ENCODE measurements around the gene FETUB.

The FETUB gene, protein sequence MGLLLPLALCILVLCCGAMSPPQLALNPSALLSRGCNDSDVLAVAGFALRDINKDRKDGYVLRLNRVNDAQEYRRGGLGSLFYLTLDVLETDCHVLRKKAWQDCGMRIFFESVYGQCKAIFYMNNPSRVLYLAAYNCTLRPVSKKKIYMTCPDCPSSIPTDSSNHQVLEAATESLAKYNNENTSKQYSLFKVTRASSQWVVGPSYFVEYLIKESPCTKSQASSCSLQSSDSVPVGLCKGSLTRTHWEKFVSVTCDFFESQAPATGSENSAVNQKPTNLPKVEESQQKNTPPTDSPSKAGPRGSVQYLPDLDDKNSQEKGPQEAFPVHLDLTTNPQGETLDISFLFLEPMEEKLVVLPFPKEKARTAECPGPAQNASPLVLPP

DNA sequence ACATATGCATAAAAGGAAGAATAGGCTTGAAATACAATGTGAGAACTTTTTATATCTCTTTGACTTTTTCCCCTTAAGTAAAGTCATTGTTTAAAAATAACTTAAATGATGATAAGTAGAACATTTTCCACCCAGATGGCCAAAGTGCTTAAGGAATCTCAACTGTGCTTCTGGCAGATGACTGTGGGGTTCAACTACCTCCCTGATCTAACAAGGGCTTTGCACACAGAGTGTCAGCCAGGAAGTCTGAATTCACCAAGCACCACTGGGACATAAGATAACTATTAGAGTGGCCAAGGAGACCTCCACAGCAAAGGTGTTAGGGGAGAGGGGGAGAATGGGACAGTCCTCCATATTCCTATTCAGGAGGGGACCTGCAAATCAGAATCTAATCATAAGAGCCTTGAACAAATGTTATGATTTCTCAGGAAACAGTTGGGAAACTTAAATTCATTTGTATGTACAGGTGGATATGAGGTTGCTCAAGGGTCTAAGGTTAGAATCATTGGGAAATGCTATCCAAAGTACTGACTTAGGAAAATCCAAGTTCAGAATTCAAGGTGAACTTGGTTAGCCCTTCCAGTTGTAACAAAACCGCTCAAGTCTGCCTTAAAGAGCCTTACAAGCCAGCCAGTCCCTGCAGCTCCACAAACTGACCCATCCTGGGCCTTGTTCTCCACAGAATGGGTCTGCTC is at the start of gene FETUB:
TSS of gene FETUB (plus strand) at position 622 of the 695 bp plus-strand sequence. CDS start at position 684, 62 bp downstream.
- TF ChIP-seq, protein P1, sequence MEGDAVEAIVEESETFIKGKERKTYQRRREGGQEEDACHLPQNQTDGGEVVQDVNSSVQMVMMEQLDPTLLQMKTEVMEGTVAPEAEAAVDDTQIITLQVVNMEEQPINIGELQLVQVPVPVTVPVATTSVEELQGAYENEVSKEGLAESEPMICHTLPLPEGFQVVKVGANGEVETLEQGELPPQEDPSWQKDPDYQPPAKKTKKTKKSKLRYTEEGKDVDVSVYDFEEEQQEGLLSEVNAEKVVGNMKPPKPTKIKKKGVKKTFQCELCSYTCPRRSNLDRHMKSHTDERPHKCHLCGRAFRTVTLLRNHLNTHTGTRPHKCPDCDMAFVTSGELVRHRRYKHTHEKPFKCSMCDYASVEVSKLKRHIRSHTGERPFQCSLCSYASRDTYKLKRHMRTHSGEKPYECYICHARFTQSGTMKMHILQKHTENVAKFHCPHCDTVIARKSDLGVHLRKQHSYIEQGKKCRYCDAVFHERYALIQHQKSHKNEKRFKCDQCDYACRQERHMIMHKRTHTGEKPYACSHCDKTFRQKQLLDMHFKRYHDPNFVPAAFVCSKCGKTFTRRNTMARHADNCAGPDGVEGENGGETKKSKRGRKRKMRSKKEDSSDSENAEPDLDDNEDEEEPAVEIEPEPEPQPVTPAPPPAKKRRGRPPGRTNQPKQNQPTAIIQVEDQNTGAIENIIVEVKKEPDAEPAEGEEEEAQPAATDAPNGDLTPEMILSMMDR (conservative IDR thresholded peaks at IDR 0.05; ENCODE audit: low read depth, low read length), result no peak
- no peak within 1 kb of the TSS for H3K4me3 ChIP-seq (ENCODE audit: low read depth, low read length)
- no peak for DNase-seq (ENCODE audit: low read depth)

DNA sequence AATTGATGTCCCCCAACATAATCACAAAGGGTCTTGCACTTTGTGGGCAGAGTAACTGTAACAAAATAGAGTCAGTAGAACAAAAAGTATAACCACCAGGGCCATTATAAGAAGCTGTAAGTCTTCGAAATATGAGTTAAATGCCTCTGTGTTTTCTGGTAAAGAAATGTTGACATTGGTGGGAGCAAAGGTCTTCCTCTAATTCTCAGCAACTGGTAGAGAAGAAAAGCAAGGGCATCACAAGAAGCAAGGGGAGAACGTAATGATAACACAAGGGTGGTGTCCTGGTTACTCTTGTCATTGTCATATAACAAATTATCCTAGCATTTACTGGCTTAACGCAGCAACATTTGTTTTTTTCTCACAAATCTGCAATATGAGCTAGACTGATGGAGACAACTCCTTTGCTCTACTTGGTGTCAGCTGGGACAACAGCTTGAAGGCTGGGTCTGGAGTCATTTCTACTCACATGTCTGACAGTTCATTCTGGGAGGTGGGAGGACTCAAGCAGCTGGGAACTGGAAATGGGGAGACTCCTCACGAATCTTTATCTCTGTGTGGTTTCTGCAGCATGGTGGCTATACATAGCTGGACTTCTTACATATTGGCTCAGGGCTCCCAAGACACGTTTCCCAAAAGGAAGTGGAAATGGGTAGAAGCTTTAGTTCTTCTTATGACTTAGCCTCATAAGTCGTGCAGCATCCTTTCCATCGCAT is 49.5 kb upstream of the FETUB start:
- TF ChIP-seq, protein P1 (conservative IDR thresholded peaks at IDR 0.05; ENCODE audit: low read depth, low read length), result no peak
- DNase-seq (ENCODE audit: low read depth), result no peak

DNA sequence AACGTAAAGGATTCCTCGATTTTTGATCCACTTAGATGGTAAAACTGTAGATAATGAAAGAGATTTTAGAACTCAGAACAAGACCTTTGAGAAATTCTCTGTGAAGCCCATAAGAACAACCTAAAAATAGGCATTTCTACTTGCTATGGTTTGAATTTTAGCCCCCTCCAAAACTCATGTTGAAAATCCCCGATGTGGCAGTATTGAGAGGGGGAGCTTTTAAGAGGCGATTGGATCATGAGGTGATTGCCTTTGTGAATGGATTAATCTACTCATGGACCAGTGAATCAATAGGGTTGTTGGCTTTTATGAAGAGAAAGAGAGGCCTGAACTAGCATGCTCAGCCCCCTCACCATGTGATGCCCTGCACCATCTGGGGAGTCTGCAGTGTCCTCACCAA is 47.5 kb upstream of the FETUB start:
- no peak overlapping the region for H3K4me3 ChIP-seq (ENCODE audit: low read depth, low read length)

More for the DNA sequence above, 49.5 kb upstream of the FETUB start:
- no peak overlapping the region for H3K4me3 ChIP-seq (ENCODE audit: low read depth, low read length)

DNA sequence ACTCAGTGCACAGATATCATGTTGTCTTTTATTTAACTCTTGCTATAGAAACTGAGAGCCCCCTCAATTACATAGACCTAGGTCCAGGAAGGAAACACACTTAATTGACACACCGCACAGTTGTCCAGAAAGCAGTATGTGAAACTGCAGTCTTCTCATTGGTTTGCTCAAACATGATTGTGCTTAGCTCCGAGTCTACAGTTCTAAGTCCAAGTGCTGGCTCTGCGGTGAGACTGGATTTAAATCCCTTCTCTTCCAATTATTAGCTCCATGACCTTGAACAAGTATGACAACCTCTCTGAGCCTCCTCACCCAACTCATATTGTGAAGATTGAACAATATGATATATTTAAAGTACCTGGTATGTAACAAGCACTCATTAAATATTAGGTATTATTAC is 46.3 kb upstream of the FETUB start:
- no peak overlapping the region for H3K4me3 ChIP-seq (ENCODE audit: low read depth, low read length)
- TF ChIP-seq, protein P1 (conservative IDR thresholded peaks at IDR 0.05; ENCODE audit: low read depth, low read length), result no peak
- DNase-seq (ENCODE audit: low read depth), result no peak

More for the DNA sequence above, 47.5 kb upstream of the FETUB start:
- no peak for DNase-seq (ENCODE audit: low read depth)
- TF ChIP-seq, protein P1 (conservative IDR thresholded peaks at IDR 0.05; ENCODE audit: low read depth, low read length), result no peak

DNA sequence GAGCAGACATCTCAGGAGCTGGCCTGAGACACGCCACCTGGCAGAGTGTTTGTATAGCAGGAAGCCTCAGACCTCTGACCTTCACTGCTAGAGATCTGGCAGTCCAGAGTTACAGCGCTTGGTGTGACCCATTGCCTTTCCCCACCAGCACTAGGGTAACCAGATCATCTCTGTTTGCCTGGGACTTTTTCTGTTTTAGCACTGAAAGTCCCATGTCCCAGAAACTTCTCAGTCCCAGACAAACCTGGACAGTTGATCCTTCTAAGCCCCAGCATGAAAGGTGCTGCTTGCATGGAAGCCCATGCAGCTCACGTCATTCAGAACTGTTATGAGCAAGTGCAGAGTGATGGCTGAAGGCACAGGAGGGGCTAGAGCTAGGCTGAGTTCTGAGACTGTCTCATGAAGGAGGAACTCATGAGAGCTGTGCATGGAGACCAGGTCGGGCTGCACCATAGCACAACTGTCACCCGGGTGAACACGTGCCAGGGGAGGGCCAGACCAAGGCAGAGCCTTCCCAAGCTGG is 45.5 kb upstream of the FETUB start:
- TF ChIP-seq, protein P1 (conservative IDR thresholded peaks at IDR 0.05; ENCODE audit: low read depth, low read length), result no peak
- no peak for DNase-seq (ENCODE audit: low read depth)
- no peak overlapping the region for H3K4me3 ChIP-seq (ENCODE audit: low read depth, low read length)

DNA sequence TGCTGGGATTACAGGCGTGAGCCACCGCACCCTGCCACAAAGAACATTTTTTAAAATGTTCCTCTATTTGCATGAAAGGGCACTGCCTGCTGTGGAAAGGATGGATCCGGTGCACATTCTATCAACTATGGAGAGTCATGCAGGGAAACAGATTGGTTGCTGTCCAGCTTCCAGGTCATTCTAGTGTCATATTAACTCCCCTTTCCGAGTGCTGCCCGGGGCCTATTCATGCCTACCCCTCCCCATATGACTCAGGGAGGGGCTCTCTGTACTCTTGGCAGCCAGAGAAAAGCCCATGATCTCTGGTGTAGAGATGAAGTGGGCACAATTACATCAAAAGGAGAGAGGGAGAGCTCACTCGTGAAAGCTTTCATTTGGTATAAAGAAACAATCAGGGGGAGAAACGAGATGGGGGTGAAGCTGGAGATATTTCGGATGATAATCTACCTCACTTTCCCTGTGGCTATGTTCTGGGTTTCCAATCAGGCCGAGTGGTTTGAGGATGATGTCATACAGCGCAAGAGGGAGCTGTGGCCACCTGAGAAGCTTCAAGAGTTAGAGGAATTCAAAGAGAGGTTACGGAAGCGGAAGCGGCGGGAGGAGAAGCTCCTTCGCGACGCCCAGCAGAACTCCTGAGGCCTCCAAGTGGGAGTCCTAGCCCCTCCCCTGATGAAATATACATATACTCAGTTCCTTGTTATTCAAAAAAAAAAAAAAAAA is 43.5 kb upstream of the FETUB start:
- TF ChIP-seq, protein P1 (conservative IDR thresholded peaks at IDR 0.05; ENCODE audit: low read depth, low read length), result no peak
- DNase-seq (ENCODE audit: low read depth), result peak; percentile 62
- no peak overlapping the region for H3K4me3 ChIP-seq (ENCODE audit: low read depth, low read length)

Measured in choroid plexus epithelial cell (primary cell).